Adrenal gland (tissue), 5 donors: ENCODE measurements around the gene CIDEC.
"Not testable (repeated sequence)": the region's sequence is repeated elsewhere in the genome, so short reads cannot be mapped to it uniquely, and the experiment has no call there.

Source experiments
- POLR2A ChIP-seq, 2 donors: fragments of 450-650 bp; IDR thresholded peaks; one replicate each; pipeline ENCODE4 v1.6.1; 2017; ENCODE audit warnings: antibody characterized with exemption in 2 of 2, mild to moderate bottlenecking in 2 of 2, moderate library complexity in 1 of 2
- TF ChIP-seq, protein P1 (sequence below), 6 experiments: fragments of 450-650 bp in 4 of 6; fragments of 200-600 bp in 2 of 6; sonication (generic) in 1 of 6; IDR thresholded peaks; 1 replicate in 5 of 6; 2 replicates in 1 of 6; pipeline versions ENCODE4 v1.5.1 to v1.8.0; 2016 to 2021; ENCODE audit warnings: antibody characterized with exemption in 6 of 6, mild to moderate bottlenecking in 2 of 6, moderate library complexity in 1 of 6
- donor health status: DM: no; HTN: no; CAD: no.

DNA sequence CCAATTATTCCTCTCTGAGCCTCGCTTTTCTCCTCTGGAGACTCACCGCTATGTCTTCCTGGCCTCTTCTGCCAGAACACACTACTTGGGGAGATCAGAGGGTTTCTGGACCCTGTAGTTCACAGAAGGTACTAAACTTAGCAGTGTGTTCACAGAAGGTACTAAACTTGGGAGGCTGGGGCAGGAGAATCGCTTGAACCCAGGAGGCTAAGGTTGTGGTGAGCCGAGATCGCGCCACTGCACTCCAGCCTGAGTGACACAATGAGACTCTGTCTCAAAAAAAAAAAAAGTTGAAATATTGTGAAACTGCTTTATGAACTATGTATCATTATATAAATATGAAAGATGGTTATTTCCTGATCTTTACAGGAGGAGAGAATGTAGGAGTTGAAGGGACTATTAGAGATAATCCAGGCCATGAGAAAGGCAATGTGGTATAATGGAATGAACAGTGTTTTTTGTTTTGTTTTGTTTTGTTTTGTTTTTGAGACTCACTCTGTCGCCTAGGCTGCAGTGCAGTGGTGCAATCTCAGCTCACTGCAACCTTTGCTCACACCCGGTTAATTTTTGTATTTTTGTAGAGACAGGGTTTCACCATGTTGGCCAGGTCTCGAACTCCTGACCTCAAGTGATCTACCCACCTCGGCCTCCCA, 16.8 kb upstream of the CIDEC start:
- TF ChIP-seq, protein P1, sequence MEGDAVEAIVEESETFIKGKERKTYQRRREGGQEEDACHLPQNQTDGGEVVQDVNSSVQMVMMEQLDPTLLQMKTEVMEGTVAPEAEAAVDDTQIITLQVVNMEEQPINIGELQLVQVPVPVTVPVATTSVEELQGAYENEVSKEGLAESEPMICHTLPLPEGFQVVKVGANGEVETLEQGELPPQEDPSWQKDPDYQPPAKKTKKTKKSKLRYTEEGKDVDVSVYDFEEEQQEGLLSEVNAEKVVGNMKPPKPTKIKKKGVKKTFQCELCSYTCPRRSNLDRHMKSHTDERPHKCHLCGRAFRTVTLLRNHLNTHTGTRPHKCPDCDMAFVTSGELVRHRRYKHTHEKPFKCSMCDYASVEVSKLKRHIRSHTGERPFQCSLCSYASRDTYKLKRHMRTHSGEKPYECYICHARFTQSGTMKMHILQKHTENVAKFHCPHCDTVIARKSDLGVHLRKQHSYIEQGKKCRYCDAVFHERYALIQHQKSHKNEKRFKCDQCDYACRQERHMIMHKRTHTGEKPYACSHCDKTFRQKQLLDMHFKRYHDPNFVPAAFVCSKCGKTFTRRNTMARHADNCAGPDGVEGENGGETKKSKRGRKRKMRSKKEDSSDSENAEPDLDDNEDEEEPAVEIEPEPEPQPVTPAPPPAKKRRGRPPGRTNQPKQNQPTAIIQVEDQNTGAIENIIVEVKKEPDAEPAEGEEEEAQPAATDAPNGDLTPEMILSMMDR (IDR thresholded peaks at IDR 0.05): not testable (repeated sequence)
- TF ChIP-seq POLR2A (IDR thresholded peaks at IDR 0.05): not testable (repeated sequence)
